RWPE1 (cell line): Measurements from ENCODE around the gene DUSP12.
"Not testable (repeated sequence)": the region's sequence is repeated elsewhere in the genome, so short reads cannot be mapped to it uniquely, and the experiment has no call there.

Source experiments
- CTCF ChIA-PET: fragments of 350-600 bp; sonication (Branson Sonifier 250); formaldehyde crosslinking; extraction: SDS; loops from one replicate; lab custom pipeline; 2021; lab: Yijun Ruan, JAX
- POLR2A ChIA-PET: fragments of 400-600 bp; formaldehyde crosslinking; extraction: SDS; loops from one replicate; lab custom pipeline; 2020; ENCODE audit warnings: antibody characterized with exemption; ENCODE audit not compliant: low non-redundant PET; lab: Yijun Ruan, JAX
- DNase-seq: peaks from one replicate; pipeline ENCODE4 v3.0.0; 2012; ENCODE audit warnings: low spot score
- H3K27ac ChIP-seq: fragments of 450-650 bp; 2 replicates; pipeline ENCODE4 v1.5.1; 2017
- CTCF ChIP-seq: fragments of 450-650 bp; conservative IDR thresholded peaks from 2 replicates; pipeline ENCODE4 v1.5.1; 2017; ENCODE audit warnings: low read depth, mild to moderate bottlenecking

The DUSP12 gene

DNA sequence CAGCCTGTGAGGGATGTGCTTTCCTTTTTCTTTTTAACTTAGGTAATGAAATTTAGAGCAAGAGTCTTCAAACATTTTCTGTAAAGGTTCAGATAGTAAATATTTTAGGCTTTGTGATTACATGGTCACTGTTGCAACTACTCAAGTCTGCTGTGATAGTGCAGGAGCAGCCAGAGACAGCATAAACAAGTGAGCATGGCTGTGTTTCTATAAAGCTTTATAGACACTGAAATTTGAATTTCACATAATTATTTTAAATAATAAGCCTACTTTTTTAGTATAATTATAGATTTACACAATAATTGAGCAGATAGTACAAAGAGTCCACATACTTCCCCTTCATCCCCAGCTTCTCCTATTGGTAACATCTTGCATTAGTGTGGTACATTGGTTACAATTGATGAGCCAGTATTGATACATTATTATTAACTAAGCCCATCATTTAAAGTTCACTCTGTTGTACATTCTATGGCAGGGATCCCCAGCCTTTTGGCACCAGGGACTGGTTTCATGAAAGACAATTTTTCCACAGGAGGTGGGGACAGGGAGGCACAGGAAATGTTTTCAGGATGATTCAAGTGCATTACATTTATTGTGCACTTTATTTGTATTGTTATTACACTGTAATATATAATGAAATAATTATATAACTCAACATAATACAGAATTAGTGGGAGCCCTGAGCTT lies 19.5 kb downstream of the DUSP12 start:
- ChIA-PET CTCF (no interaction called here), POLR2A (no interaction called here)
- no peak for DNase-seq
- TF ChIP-seq CTCF: no peak
- no peak overlapping the region for H3K27ac ChIP-seq

GRCh38 chr1:161769673-161770045 lies 20.1 kb downstream of the DUSP12 start:
- H3K27ac ChIP-seq, DNase-seq, CTCF ChIA-PET, POLR2A ChIA-PET: not testable (repeated sequence)

GRCh38 chr1:161770250-161770649 lies 20.7 kb downstream of the DUSP12 start:
- TF ChIP-seq CTCF: no peak
- DNase-seq: no peak
- CTCF ChIA-PET: no interaction called here
- no peak overlapping the region for H3K27ac ChIP-seq
- POLR2A ChIA-PET: no interaction called here

DNA sequence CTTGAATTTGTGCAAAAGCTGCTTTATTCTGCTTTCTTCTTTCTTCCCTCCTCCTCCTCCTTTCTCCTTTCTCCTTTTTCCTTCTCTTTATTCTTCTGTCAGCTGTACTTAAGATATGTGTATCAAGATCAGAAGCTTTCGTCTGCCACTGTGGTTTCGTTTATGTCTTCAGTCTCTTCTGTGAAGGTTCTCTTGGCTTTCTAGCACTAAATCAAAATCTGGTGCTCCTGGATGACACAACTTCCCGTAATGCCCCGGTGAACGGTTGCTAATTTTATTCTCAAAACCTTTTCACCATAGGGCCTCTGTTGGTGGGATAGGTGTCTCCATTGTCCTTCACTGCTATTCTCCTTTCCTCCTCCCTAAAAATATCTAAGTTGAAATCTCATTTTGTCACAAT lies 21.6 kb downstream of the DUSP12 start:
- POLR2A ChIA-PET: no interaction called here
- CTCF ChIA-PET: no interaction called here

GRCh38 chr1:161771973-161772372 lies 22.4 kb downstream of the DUSP12 start:
- DNase-seq: no peak
- ChIA-PET CTCF (interaction anchor here (0.6 kb wide), 1 partner anchor 75 kb away, joined by 4 read pairs; no protein-coding TSS in a partner anchor), POLR2A (no interaction called here)
- no peak overlapping the region for H3K27ac ChIP-seq
- no peak for TF ChIP-seq CTCF

More for the DNA sequence above, 21.6 kb downstream of the DUSP12 start:
- TF ChIP-seq CTCF: no peak
- no peak for DNase-seq
- no peak overlapping the region for H3K27ac ChIP-seq

- DNase-seq: no peak
- TF ChIP-seq CTCF: no peak
- ChIA-PET POLR2A (no interaction called here), CTCF (interaction anchor here (0.6 kb wide), 1 partner anchor 75 kb away, joined by 4 read pairs; no protein-coding TSS in a partner anchor)
- H3K27ac ChIP-seq: no peak overlapping the region
Measured at GRCh38 chr1:161772397-161772796, 22.8 kb downstream of the DUSP12 start.

GRCh38 chr1:161773791-161774190 lies 24.2 kb downstream of the DUSP12 start:
- no peak for DNase-seq
- ChIA-PET POLR2A (no interaction called here), CTCF (no interaction called here)
- H3K27ac ChIP-seq: no peak overlapping the region
- no peak for TF ChIP-seq CTCF
